GM23338 (cell line): ENCODE results near the gene GCNT3. TPM values are rescaled to one million over a fixed set of nuclear protein-coding genes. Genes with fewer than 3 reads are reported as not detected.

Experiments
- ATAC-seq: fragments of 200-7000 bp; cut with Tn5 transposase; 3 replicates; pipeline ENCODE4 v1.9.1; 2020
- DNase-seq: peaks from one replicate; pipeline ENCODE4 v3.0.0-alpha.2; 2015; ENCODE audit warnings: low spot score
- H2AFZ ChIP-seq: fragments of 200-600 bp; sonication (generic); 2 replicates; pipeline ENCODE4 v1.8.0; 2016; ENCODE audit warnings: antibody characterized with exemption, mild to moderate bottlenecking, moderate library complexity
- H3F3A ChIP-seq: fragments of 200-600 bp; sonication (generic); replicated peaks from 2 replicates; pipeline ENCODE4 v1.8.0; 2017; ENCODE audit warnings: antibody characterized with exemption, mixed run types, low read depth
- H3K27ac ChIP-seq: fragments of 200-600 bp; sonication (generic); 2 replicates; pipeline ENCODE4 v1.6.1; 2016; ENCODE audit warnings: low read depth
- H3K27me3 ChIP-seq: fragments of 200-600 bp; sonication (generic); 2 replicates; pipeline ENCODE4 v1.8.0; 2016; ENCODE audit warnings: mild to moderate bottlenecking, mixed run types, moderate library complexity; ENCODE audit not compliant: insufficient read depth
- H3K36me3 ChIP-seq: fragments of 200-600 bp; sonication (generic); 2 replicates; pipeline ENCODE4 v1.8.0; 2016; ENCODE audit warnings: mild to moderate bottlenecking; ENCODE audit not compliant: insufficient read depth
- H3K4me1 ChIP-seq: fragments of 200-600 bp; sonication (generic); 2 replicates; pipeline ENCODE4 v1.8.0; 2016; ENCODE audit warnings: mild to moderate bottlenecking, moderate library complexity; ENCODE audit not compliant: insufficient read depth
- H3K4me2 ChIP-seq: fragments of 200-600 bp; sonication (generic); 2 replicates; pipeline ENCODE4 v1.7.1; 2017; ENCODE audit warnings: mixed run types
- H3K4me3 ChIP-seq: fragments of 200-600 bp; sonication (generic); 2 replicates; pipeline ENCODE4 v1.6.1; 2016; ENCODE audit warnings: mixed run types
- H3K79me2 ChIP-seq: fragments of 200-600 bp; sonication (generic); replicated peaks from 2 replicates; pipeline ENCODE4 v1.8.0; 2017; ENCODE audit warnings: mild to moderate bottlenecking; ENCODE audit not compliant: insufficient read depth
- H3K9me2 ChIP-seq: fragments of 200-600 bp; sonication (generic); 2 replicates; pipeline ENCODE4 v1.8.0; 2017; ENCODE audit not compliant: insufficient read depth
- H4K20me1 ChIP-seq: fragments of 200-600 bp; sonication (generic); replicated peaks from 2 replicates; pipeline ENCODE4 v1.8.0; 2017; ENCODE audit warnings: mild to moderate bottlenecking; ENCODE audit not compliant: insufficient read depth
- H3K27ac Mint-ChIP-seq: 2 replicates; pipeline ENCODE4 v1.8.0; 2020; ENCODE audit warnings: inconsistent platforms, mild to moderate bottlenecking, moderate library complexity, mixed read lengths
- H3K27me3 Mint-ChIP-seq: 3 replicates; pipeline ENCODE4 v1.8.0; 2022; ENCODE audit warnings: low read depth, mild to moderate bottlenecking, moderate library complexity, mixed read lengths, inconsistent platforms; ENCODE audit not compliant: insufficient read depth, poor library complexity
- H3K36me3 Mint-ChIP-seq: 3 replicates; pipeline ENCODE4 v1.8.0; 2021; ENCODE audit warnings: low read depth, mild to moderate bottlenecking, inconsistent platforms, moderate library complexity, mixed read lengths
- H3K4me1 Mint-ChIP-seq: 3 replicates; pipeline ENCODE4 v1.8.0; 2020; ENCODE audit warnings: mild to moderate bottlenecking, inconsistent platforms, mixed read lengths
- H3K4me3 Mint-ChIP-seq: 3 replicates; pipeline ENCODE4 v1.8.0; 2021; ENCODE audit warnings: moderate library complexity, mild to moderate bottlenecking, inconsistent platforms, mixed read lengths
- H3K9me3 Mint-ChIP-seq: 3 replicates; pipeline ENCODE4 v1.8.0; 2020; ENCODE audit warnings: moderate library complexity, mild to moderate bottlenecking, inconsistent platforms, mixed read lengths
- CREB1 ChIP-seq: fragments of 250-450 bp; sonication (Bioruptor Pico); IDR thresholded peaks from 2 replicates; pipeline ENCODE4 v1.5.0; 2020; ENCODE audit warnings: low read depth, mild to moderate bottlenecking, moderate library complexity
- EZH2 ChIP-seq: fragments of 200-600 bp; sonication (generic); IDR thresholded peaks from one replicate; pipeline ENCODE4 v1.8.0; 2017; ENCODE audit warnings: antibody characterized with exemption, mild to moderate bottlenecking, low read depth; ENCODE audit not compliant: unreplicated experiment
- EZH2phosphoT487 ChIP-seq: fragments of 200-600 bp; sonication (generic); IDR thresholded peaks from one replicate; pipeline ENCODE4 v1.8.1; 2018; ENCODE audit warnings: antibody characterized with exemption; ENCODE audit not compliant: unreplicated experiment
- JUNB ChIP-seq: IDR thresholded peaks from one replicate; pipeline ENCODE4 v1.6.1; 2016; ENCODE audit warnings: antibody characterized with exemption; ENCODE audit not compliant: unreplicated experiment
- NANOG ChIP-seq: IDR thresholded peaks from 2 replicates; pipeline ENCODE4 v1.6.1; 2016; ENCODE audit warnings: antibody characterized with exemption, borderline replicate concordance
- POLR2AphosphoS5 ChIP-seq: IDR thresholded peaks from 2 replicates; pipeline ENCODE4 v1.6.1; 2016; ENCODE audit warnings: antibody characterized with exemption, low read depth
- STAT1 ChIP-seq: IDR thresholded peaks from one replicate; pipeline ENCODE4 v1.6.1; 2016; ENCODE audit warnings: antibody characterized with exemption; ENCODE audit not compliant: unreplicated experiment
- ZNF114 ChIP-seq: fragments of 250-450 bp; sonication (Bioruptor Pico); IDR thresholded peaks from 2 replicates; pipeline ENCODE4 v1.5.0; 2020; ENCODE audit warnings: mild to moderate bottlenecking, moderate library complexity
- ZNF331 ChIP-seq: fragments of 250-450 bp; sonication (Bioruptor Pico); IDR thresholded peaks from 2 replicates; pipeline ENCODE4 v1.5.0; 2020; ENCODE audit warnings: low read depth, mild to moderate bottlenecking, moderate library complexity
- polyA plus RNA-seq: library from polyadenylated mRNA; unstranded; fragments of >200 nt; fragmentation: Nextera tagmentation; extraction: Ambion mirVana; gene quantifications from 2 replicates; pipeline ENCODE4 v1.2.1, GENCODE V29; 2016
- total RNA-seq: library from RNA; depleted of rRNA; stranded (reverse); fragments of >200 nt; shearing (Covaris generic); gene quantifications from 2 replicates; pipeline ENCODE4 v1.2.3, GENCODE V29; 2014
- TF ChIP-seq, protein P1 (sequence below): IDR thresholded peaks from 2 replicates; pipeline ENCODE4 v1.6.1; 2016; ENCODE audit warnings: antibody characterized with exemption
- TF ChIP-seq, protein P2 (sequence below), 2 experiments: fragments of 200-600 bp in 1 of 2; sonication (generic) in 1 of 2; conservative IDR thresholded peaks; 2 replicates each; pipeline versions ENCODE4 v1.5.1 to v1.6.1; 2016 to 2017; ENCODE audit warnings: antibody characterized with exemption in 2 of 2, low read depth in 2 of 2, mild to moderate bottlenecking in 2 of 2, moderate library complexity in 1 of 2
- TF ChIP-seq, protein P3 (sequence below): IDR thresholded peaks from one replicate; pipeline ENCODE4 v1.6.1; 2018; ENCODE audit warnings: antibody characterized with exemption; ENCODE audit not compliant: unreplicated experiment
- TF ChIP-seq, protein P4 (sequence below): fragments of 250-450 bp; sonication (Bioruptor Pico); IDR thresholded peaks from 2 replicates; pipeline ENCODE4 v1.5.0; 2020; ENCODE audit warnings: mild to moderate bottlenecking, moderate library complexity

The GCNT3 gene
- total and polyA plus RNA-seq, 2 experiments from 2014 or later, result not detected

DNA sequence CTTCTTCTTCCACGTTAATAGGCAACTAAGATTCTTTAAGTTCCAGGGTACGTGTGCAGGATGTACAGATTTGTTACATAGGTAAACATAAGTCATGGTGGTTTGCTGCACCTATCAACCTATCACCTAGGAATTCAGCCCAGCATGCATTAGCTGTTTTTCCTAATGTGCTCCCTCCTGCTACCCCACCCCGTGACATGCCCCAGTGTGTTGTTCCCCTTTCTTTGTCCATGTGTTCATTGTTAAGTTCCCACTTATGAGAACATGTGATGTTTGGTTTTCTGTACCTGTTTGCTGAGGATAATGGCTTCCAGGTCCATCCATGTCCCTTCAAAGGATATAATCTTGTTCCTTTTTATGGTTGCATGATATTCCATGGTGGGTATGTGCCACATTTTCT lies 24.6 kb downstream of the GCNT3 start:
- no peak for ATAC-seq
- Mint-ChIP-seq H3K4me3 (no peak overlapping the region), H3K27me3 (no peaks in the 10 kb centered on the region)

More for the DNA sequence above, 24.6 kb downstream of the GCNT3 start:
- no peaks in the 10 kb centered on the region for H3F3A ChIP-seq
- H3K36me3 Mint-ChIP-seq, result peaks cover 24% of the 10 kb centered on the region; the same call in 1 of the 3 replicates
- peaks cover 4% of the 10 kb centered on the region; the same call in 2 of the 3 replicates for H3K4me1 Mint-ChIP-seq
- no peak overlapping the region for H2AFZ ChIP-seq
- no peaks in the 10 kb centered on the region for H3K9me3 Mint-ChIP-seq
- H3K4me3 ChIP-seq, result no peak overlapping the region
- no peak overlapping the region for H3K27ac ChIP-seq
- no peaks in the 10 kb centered on the region for H3K27me3 ChIP-seq
- no peaks in the 10 kb centered on the region for H3K4me1 ChIP-seq
- peaks cover 9% of the 10 kb centered on the region; the same call in 1 of the 2 replicates for H3K36me3 ChIP-seq
- H3K9me2 ChIP-seq, result no peaks in the 10 kb centered on the region
- no peaks in the 10 kb centered on the region for H3K79me2 ChIP-seq
- no peak for TF ChIP-seq EZH2
- TF ChIP-seq ZNF114 (CRISPR knock-in tag), result no peak
- TF ChIP-seq, protein P1, sequence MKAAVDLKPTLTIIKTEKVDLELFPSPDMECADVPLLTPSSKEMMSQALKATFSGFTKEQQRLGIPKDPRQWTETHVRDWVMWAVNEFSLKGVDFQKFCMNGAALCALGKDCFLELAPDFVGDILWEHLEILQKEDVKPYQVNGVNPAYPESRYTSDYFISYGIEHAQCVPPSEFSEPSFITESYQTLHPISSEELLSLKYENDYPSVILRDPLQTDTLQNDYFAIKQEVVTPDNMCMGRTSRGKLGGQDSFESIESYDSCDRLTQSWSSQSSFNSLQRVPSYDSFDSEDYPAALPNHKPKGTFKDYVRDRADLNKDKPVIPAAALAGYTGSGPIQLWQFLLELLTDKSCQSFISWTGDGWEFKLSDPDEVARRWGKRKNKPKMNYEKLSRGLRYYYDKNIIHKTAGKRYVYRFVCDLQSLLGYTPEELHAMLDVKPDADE, result no peak
- no peak for TF ChIP-seq STAT1
- TF ChIP-seq, protein P2, sequence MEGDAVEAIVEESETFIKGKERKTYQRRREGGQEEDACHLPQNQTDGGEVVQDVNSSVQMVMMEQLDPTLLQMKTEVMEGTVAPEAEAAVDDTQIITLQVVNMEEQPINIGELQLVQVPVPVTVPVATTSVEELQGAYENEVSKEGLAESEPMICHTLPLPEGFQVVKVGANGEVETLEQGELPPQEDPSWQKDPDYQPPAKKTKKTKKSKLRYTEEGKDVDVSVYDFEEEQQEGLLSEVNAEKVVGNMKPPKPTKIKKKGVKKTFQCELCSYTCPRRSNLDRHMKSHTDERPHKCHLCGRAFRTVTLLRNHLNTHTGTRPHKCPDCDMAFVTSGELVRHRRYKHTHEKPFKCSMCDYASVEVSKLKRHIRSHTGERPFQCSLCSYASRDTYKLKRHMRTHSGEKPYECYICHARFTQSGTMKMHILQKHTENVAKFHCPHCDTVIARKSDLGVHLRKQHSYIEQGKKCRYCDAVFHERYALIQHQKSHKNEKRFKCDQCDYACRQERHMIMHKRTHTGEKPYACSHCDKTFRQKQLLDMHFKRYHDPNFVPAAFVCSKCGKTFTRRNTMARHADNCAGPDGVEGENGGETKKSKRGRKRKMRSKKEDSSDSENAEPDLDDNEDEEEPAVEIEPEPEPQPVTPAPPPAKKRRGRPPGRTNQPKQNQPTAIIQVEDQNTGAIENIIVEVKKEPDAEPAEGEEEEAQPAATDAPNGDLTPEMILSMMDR (conservative IDR thresholded peaks at IDR 0.05; ENCODE audit: low read depth in 2 of 2), result no peak
- no peak for TF ChIP-seq JUNB
- TF ChIP-seq CREB1 (CRISPR knock-in tag), result no peak
- no peak for TF ChIP-seq EZH2phosphoT487
- TF ChIP-seq, protein P3, sequence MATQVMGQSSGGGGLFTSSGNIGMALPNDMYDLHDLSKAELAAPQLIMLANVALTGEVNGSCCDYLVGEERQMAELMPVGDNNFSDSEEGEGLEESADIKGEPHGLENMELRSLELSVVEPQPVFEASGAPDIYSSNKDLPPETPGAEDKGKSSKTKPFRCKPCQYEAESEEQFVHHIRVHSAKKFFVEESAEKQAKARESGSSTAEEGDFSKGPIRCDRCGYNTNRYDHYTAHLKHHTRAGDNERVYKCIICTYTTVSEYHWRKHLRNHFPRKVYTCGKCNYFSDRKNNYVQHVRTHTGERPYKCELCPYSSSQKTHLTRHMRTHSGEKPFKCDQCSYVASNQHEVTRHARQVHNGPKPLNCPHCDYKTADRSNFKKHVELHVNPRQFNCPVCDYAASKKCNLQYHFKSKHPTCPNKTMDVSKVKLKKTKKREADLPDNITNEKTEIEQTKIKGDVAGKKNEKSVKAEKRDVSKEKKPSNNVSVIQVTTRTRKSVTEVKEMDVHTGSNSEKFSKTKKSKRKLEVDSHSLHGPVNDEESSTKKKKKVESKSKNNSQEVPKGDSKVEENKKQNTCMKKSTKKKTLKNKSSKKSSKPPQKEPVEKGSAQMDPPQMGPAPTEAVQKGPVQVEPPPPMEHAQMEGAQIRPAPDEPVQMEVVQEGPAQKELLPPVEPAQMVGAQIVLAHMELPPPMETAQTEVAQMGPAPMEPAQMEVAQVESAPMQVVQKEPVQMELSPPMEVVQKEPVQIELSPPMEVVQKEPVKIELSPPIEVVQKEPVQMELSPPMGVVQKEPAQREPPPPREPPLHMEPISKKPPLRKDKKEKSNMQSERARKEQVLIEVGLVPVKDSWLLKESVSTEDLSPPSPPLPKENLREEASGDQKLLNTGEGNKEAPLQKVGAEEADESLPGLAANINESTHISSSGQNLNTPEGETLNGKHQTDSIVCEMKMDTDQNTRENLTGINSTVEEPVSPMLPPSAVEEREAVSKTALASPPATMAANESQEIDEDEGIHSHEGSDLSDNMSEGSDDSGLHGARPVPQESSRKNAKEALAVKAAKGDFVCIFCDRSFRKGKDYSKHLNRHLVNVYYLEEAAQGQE, result no peak
- TF ChIP-seq NANOG, result no peak
- no peak; the same call in 1 of the 2 replicates for TF ChIP-seq POLR2AphosphoS5
- no peak for TF ChIP-seq ZNF331 (CRISPR knock-in tag)
- TF ChIP-seq, protein P4, sequence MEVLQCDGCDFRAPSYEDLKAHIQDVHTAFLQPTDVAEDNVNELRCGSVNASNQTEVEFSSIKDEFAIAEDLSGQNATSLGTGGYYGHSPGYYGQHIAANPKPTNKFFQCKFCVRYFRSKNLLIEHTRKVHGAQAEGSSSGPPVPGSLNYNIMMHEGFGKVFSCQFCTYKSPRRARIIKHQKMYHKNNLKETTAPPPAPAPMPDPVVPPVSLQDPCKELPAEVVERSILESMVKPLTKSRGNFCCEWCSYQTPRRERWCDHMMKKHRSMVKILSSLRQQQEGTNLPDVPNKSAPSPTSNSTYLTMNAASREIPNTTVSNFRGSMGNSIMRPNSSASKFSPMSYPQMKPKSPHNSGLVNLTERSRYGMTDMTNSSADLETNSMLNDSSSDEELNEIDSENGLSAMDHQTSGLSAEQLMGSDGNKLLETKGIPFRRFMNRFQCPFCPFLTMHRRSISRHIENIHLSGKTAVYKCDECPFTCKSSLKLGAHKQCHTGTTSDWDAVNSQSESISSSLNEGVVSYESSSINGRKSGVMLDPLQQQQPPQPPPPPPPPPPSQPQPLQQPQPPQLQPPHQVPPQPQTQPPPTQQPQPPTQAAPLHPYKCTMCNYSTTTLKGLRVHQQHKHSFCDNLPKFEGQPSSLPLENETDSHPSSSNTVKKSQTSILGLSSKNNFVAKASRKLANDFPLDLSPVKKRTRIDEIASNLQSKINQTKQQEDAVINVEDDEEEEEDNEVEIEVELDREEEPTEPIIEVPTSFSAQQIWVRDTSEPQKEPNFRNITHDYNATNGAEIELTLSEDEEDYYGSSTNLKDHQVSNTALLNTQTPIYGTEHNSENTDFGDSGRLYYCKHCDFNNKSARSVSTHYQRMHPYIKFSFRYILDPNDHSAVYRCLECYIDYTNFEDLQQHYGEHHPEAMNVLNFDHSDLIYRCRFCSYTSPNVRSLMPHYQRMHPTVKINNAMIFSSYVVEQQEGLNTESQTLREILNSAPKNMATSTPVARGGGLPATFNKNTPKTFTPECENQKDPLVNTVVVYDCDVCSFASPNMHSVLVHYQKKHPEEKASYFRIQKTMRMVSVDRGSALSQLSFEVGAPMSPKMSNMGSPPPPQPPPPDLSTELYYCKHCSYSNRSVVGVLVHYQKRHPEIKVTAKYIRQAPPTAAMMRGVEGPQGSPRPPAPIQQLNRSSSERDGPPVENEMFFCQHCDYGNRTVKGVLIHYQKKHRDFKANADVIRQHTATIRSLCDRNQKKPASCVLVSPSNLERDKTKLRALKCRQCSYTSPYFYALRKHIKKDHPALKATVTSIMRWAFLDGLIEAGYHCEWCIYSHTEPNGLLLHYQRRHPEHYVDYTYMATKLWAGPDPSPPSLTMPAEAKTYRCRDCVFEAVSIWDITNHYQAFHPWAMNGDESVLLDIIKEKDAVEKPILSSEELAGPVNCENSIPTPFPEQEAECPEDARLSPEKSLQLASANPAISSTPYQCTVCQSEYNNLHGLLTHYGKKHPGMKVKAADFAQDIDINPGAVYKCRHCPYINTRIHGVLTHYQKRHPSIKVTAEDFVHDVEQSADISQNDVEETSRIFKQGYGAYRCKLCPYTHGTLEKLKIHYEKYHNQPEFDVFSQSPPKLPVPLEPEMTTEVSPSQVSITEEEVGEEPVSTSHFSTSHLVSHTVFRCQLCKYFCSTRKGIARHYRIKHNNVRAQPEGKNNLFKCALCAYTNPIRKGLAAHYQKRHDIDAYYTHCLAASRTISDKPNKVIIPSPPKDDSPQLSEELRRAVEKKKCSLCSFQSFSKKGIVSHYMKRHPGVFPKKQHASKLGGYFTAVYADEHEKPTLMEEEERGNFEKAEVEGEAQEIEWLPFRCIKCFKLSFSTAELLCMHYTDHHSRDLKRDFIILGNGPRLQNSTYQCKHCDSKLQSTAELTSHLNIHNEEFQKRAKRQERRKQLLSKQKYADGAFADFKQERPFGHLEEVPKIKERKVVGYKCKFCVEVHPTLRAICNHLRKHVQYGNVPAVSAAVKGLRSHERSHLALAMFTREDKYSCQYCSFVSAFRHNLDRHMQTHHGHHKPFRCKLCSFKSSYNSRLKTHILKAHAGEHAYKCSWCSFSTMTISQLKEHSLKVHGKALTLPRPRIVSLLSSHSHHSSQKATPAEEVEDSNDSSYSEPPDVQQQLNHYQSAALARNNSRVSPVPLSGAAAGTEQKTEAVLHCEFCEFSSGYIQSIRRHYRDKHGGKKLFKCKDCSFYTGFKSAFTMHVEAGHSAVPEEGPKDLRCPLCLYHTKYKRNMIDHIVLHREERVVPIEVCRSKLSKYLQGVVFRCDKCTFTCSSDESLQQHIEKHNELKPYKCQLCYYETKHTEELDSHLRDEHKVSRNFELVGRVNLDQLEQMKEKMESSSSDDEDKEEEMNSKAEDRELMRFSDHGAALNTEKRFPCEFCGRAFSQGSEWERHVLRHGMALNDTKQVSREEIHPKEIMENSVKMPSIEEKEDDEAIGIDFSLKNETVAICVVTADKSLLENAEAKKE (CRISPR knock-in tag), result no peak
- no peak overlapping the region for H3K4me2 ChIP-seq
- H3K27ac Mint-ChIP-seq, result no peak overlapping the region
- no peaks in the 10 kb centered on the region for H4K20me1 ChIP-seq
- DNase-seq, result no peak
